NCI-H2029 (cell line): ENCODE measurements around the gene LNP1.

Source experiments
- DNase-seq: peaks from one replicate; lab custom pipeline; 2025; lab: John Stamatoyannopoulos, UW

LNP1 gene

GRCh38 chr3:100399341-100400071 is 1.8 kb upstream of the LNP1 start:
- no peak for DNase-seq

- DNase-seq = no peak
These were observed 940 bp upstream of the LNP1 start for GRCh38 chr3:100400419-100400779.

GRCh38 chr3:100401674-100402041 is 319 bp downstream of the LNP1 start:
- DNase-seq = no peak

- no peak for DNase-seq
These were observed 917 bp downstream of the LNP1 start for GRCh38 chr3:100402256-100402655.

GRCh38 chr3:100402891-100403290 is 1.6 kb downstream of the LNP1 start:
- no peak for DNase-seq

- DNase-seq = no peak
These were observed 2.3 kb downstream of the LNP1 start for GRCh38 chr3:100403362-100404249.

- DNase-seq = no peak
These were observed 2.9 kb downstream of the LNP1 start for GRCh38 chr3:100404250-100404548.

GRCh38 chr3:100407164-100407563 is 5.8 kb downstream of the LNP1 start:
- no peak for DNase-seq

- no peak for DNase-seq
These were observed 6.7 kb downstream of the LNP1 start for GRCh38 chr3:100407977-100408532.

- no peak for DNase-seq
These were observed 10.0 kb downstream of the LNP1 start for GRCh38 chr3:100411091-100411982.

GRCh38 chr3:100412912-100413590 is 11.7 kb downstream of the LNP1 start:
- no peak for DNase-seq

- DNase-seq = no peak
These were observed 12.3 kb downstream of the LNP1 start for GRCh38 chr3:100413613-100414012.

GRCh38 chr3:100416176-100416575 is 14.8 kb downstream of the LNP1 start:
- DNase-seq = no peak

- DNase-seq = no peak
These were observed 15.5 kb downstream of the LNP1 start for GRCh38 chr3:100416863-100417262.

- DNase-seq = no peak
These were observed 18.1 kb downstream of the LNP1 start for GRCh38 chr3:100419406-100419805.

GRCh38 chr3:100420885-100421284 is 19.5 kb downstream of the LNP1 start:
- no peak for DNase-seq

GRCh38 chr3:100423611-100424010 is 22.3 kb downstream of the LNP1 start:
- no peak for DNase-seq

- DNase-seq = no peak
These were observed 22.9 kb downstream of the LNP1 start for GRCh38 chr3:100424261-100424660.

- no peak for DNase-seq
These were observed 24.0 kb downstream of the LNP1 start for GRCh38 chr3:100425316-100425715.

GRCh38 chr3:100426067-100426682 is 24.8 kb downstream of the LNP1 start:
- no peak for DNase-seq

- DNase-seq = no peak
These were observed 26.4 kb downstream of the LNP1 start for GRCh38 chr3:100427699-100428098.
